NT2/D1 (cell line): Measurements from ENCODE around the gene AGBL4.

Experiments
- DNase-seq: peaks from one replicate; pipeline ENCODE4 v3.0.0-alpha.2; 2011; ENCODE audit warnings: low read depth, low spot score
- H3K27me3 ChIP-seq: 2 replicates; pipeline ENCODE4 v1.6.0; 2011; ENCODE audit warnings: mild to moderate bottlenecking; ENCODE audit not compliant: insufficient read length, insufficient read depth
- H3K36me3 ChIP-seq: 2 replicates; pipeline ENCODE4 v1.6.1; 2011; ENCODE audit warnings: mild to moderate bottlenecking, low read length, mixed read lengths; ENCODE audit not compliant: insufficient read depth, insufficient read length
- H3K4me1 ChIP-seq: 2 replicates; pipeline ENCODE4 v1.5.1; 2011; ENCODE audit not compliant: insufficient read depth, insufficient read length
- H3K4me3 ChIP-seq: 2 replicates; pipeline ENCODE4 v1.5.1; 2011; ENCODE audit warnings: low read depth; ENCODE audit not compliant: insufficient read length
- H3K9ac ChIP-seq: 2 replicates; pipeline ENCODE4 v1.6.0; 2011; ENCODE audit warnings: low read depth; ENCODE audit not compliant: insufficient read length
- H3K9me3 ChIP-seq: 2 replicates; pipeline ENCODE4 v1.5.1; 2011; ENCODE audit warnings: mild to moderate bottlenecking, low read length; ENCODE audit not compliant: insufficient read depth
- SUZ12 ChIP-seq: IDR thresholded peaks from 2 replicates; pipeline ENCODE4 v1.6.1; 2011; ENCODE audit not compliant: insufficient read length, insufficient read depth; ENCODE audit errors: extremely low read depth
- YY1 ChIP-seq: IDR thresholded peaks from 2 replicates; pipeline ENCODE4 v1.6.1; 2011; ENCODE audit not compliant: insufficient read length, insufficient read depth
- ZNF274 ChIP-seq: IDR thresholded peaks from 2 replicates; pipeline ENCODE4 v1.6.1; 2011; ENCODE audit warnings: mild to moderate bottlenecking, low read depth, low read length

AGBL4 gene

DNA sequence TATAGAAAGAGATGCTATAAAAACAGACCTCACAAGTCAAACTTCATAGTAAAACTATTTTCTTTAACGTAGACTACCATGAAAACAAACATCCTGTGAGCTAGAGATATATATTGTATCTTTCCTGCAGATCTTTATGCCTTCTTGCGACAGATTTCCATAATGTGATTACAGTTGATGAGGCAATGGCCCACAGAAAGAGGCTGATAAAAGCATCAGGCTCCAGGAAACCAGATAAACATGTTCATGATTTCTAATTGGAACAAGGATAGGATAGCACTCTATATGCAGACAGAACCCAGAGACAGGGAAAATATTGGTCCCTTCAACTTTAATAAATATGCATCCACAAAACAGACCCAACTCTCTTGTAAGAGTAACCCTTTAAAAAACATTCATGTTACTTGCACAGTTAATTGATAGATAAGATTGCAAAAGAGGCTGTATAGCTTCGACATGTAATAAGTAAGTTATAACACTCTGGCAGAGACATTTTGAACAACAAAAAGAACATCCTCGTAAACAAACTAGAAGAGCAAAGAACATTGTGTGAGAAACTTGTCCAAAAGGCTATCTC is 329.4 kb downstream of the AGBL4 start:
- no peak for DNase-seq
- no peaks in the 10 kb centered on the region for H3K36me3 ChIP-seq
- no peaks in the 10 kb centered on the region for H3K27me3 ChIP-seq
- TF ChIP-seq ZNF274 = no peak
- no peak for TF ChIP-seq YY1
- TF ChIP-seq SUZ12 = no peak
- no peaks in the 10 kb centered on the region for H3K4me1 ChIP-seq
- H3K9me3 ChIP-seq = no peaks in the 10 kb centered on the region
- no peak overlapping the region for H3K9ac ChIP-seq
- no peak overlapping the region for H3K4me3 ChIP-seq

DNA sequence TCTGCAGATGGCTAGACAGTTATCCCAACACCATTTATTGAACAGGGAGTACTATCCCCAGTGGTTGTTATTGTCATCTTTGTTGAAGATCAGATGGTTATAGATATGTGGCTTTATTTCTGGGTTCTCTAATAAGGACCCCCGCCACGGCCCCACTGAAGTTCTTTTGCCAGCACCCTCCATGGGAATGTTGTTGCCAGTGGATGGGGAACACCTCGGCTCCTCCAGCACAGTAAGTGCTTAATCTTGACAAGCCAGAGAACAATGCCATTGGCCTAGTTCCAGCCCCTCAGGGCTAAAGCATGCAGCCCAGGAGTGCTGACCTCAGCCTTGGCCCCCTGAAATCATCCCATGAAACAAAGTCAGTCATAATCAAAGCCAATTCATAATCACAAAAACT is 337.6 kb downstream of the AGBL4 start:
- Histone ChIP-seq H3K9me3 (no peaks in the 10 kb centered on the region), H3K4me1 (no peaks in the 10 kb centered on the region), H3K27me3 (no peaks in the 10 kb centered on the region), H3K9ac (no peak overlapping the region), H3K36me3 (no peaks in the 10 kb centered on the region), H3K4me3 (no peak overlapping the region)
- TF ChIP-seq ZNF274 = no peak
- TF ChIP-seq SUZ12 = no peak
- TF ChIP-seq YY1 = no peak
- DNase-seq = peak; percentile 9

DNA sequence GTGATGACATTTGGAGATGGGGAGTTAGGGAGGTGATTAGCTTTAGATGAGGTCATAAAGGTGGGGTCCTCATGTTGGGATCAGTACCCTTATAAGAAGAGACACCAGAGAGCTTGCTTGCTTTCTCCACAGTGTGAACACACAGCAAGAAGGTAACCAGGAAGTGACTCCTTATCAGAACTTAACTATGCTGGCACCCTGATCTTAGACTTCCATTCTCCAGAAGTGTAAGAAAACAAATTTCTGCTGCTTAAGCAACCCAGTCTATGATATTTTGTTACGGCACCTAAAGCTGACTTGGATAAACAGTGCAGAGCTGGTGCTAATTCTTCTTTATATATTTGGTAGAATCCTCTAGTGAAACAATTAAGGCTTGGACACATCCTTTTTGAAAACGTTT is 346.0 kb downstream of the AGBL4 start:
- Histone ChIP-seq H3K4me1 (no peaks in the 10 kb centered on the region), H3K9me3 (no peaks in the 10 kb centered on the region), H3K4me3 (no peak overlapping the region), H3K27me3 (no peaks in the 10 kb centered on the region), H3K9ac (no peak overlapping the region), H3K36me3 (no peaks in the 10 kb centered on the region)
- TF ChIP-seq ZNF274 (no peak), YY1 (no peak), SUZ12 (no peak)
- DNase-seq = no peak

DNA sequence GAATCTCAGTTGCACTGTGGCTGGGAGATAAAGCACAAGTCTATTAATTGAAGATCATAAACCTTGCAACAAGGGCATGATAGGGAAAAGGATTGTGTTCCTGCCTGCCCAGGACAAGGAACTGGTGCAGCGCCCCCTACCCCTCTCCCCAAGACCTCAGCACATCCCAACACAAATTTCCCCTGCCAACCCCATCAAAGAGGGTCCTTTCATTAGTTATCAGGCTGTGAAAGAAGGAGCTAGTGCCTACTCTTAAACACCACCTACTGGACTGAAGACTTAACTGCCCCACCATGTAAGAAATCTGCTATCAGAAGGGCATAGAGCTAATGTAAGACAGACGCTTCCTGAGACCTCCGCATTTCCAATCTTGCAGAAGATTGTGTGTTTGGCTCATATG is 372.6 kb downstream of the AGBL4 start:
- Histone ChIP-seq H3K4me3 (no peak overlapping the region), H3K36me3 (no peaks in the 10 kb centered on the region), H3K4me1 (no peaks in the 10 kb centered on the region), H3K9me3 (no peaks in the 10 kb centered on the region), H3K27me3 (no peaks in the 10 kb centered on the region), H3K9ac (no peak overlapping the region)
- TF ChIP-seq YY1 = no peak
- no peak for TF ChIP-seq SUZ12
- TF ChIP-seq ZNF274 = no peak
- DNase-seq = peak; percentile 40

DNA sequence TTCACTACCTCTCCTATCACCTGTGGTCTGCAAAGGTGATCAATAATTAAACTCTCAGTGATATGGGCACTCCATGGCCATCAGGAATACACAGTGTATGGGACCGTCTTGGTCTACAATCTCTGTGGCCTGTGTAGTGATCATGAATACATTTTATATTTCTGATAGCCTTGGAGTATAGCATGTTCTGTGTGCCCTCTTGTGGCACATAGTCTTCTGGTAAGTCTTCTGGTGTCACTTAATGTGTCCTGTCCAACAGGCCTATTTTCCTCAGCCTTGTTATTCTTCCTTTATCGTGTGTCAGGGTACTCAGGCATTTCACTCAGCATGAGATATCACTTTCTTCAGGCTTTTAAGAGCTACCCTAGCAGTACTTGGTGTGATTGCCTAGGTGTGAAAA is 393.6 kb downstream of the AGBL4 start:
- no peak for DNase-seq
- no peaks in the 10 kb centered on the region for H3K36me3 ChIP-seq
- no peak overlapping the region for H3K9ac ChIP-seq
- no peaks in the 10 kb centered on the region for H3K9me3 ChIP-seq
- TF ChIP-seq SUZ12 (no peak), YY1 (no peak), ZNF274 (no peak)
- no peak overlapping the region for H3K4me3 ChIP-seq
- no peaks in the 10 kb centered on the region for H3K27me3 ChIP-seq
- no peaks in the 10 kb centered on the region for H3K4me1 ChIP-seq

DNA sequence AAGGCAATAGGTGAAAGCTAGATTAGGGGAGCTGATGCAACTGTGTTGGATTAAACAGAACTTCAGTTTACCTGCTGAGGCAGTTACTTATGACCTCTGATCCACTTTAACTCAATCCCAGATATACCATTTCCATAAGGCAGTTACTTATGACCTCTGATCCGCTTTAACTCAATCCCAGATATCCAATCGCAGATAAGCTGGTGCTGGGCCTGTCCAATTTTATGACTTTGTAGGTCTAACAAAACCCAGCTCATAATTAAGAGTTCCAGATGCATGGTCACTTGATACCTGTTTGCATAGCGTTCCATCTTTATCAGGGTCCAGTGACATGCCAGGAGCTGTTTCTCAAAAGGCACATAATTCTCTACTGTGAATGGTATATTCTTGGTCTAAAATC is 396.0 kb downstream of the AGBL4 start:
- no peaks in the 10 kb centered on the region for H3K9me3 ChIP-seq
- no peak for DNase-seq
- H3K9ac ChIP-seq = no peak overlapping the region
- H3K36me3 ChIP-seq = no peaks in the 10 kb centered on the region
- no peak for TF ChIP-seq ZNF274
- TF ChIP-seq SUZ12 = no peak
- TF ChIP-seq YY1 = no peak
- H3K4me3 ChIP-seq = no peak overlapping the region
- no peaks in the 10 kb centered on the region for H3K4me1 ChIP-seq
- H3K27me3 ChIP-seq = no peaks in the 10 kb centered on the region

DNA sequence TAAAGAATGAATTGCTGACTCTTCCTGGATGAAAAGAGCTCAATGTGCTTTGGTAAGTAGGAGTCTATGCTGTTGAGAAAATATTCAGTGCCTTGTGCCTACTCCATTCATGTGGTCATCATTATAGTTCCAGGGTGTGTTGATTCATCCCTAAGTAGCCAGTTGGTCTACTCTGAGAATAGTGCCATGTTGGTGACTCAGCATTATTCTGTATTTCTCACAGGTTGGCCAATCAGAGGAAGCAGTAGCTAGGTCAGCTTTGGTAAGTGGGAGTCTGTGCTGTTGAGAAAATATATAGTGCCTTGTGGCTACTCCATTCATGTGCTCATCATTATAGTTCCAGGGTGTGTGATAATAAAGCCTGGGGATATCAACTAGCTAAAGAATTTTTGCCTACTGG is 397.3 kb downstream of the AGBL4 start:
- no peak for TF ChIP-seq SUZ12
- no peak for TF ChIP-seq YY1
- TF ChIP-seq ZNF274 = no peak
- DNase-seq = no peak
- Histone ChIP-seq H3K9ac (no peak overlapping the region), H3K9me3 (no peaks in the 10 kb centered on the region), H3K36me3 (no peaks in the 10 kb centered on the region), H3K4me3 (no peak overlapping the region), H3K27me3 (no peaks in the 10 kb centered on the region), H3K4me1 (no peaks in the 10 kb centered on the region)

DNA sequence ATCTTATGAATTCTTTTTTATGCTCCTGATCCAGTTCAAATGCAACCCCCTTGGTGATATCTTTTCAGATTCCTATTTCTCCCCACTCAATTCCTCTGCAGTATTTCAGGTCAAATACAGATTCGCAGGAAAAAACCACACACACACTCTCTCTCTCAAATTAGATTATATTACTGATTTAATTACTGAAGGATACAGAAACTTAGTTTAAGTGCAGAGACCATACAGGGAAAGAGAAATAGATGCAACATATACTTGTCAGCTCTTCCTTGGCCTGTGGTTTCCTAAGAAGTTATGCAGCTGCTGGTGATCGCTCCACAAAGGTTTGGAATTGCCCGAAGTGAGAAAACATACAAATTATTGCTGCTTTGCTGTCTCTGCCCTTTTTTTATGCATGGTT is 400.9 kb downstream of the AGBL4 start:
- no peak overlapping the region for H3K4me3 ChIP-seq
- H3K4me1 ChIP-seq = no peaks in the 10 kb centered on the region
- no peaks in the 10 kb centered on the region for H3K36me3 ChIP-seq
- no peaks in the 10 kb centered on the region for H3K27me3 ChIP-seq
- no peaks in the 10 kb centered on the region for H3K9me3 ChIP-seq
- no peak overlapping the region for H3K9ac ChIP-seq
- TF ChIP-seq YY1 (no peak), ZNF274 (no peak), SUZ12 (no peak)
- DNase-seq = no peak
